H9 (cell line): ENCODE results near the gene DRD4. TPM values are rescaled to one million over a fixed set of nuclear protein-coding genes. Genes with fewer than 3 reads are reported as not detected.

Experiments
- DNase-seq: peaks from one replicate; pipeline ENCODE4 v3.0.0-alpha.2; 2017
- H2AFZ ChIP-seq: one replicate; pipeline ENCODE4 v1.6.1; 2013; ENCODE audit warnings: mild to moderate bottlenecking, low read length, control low read depth, moderate library complexity
- H2AK5ac ChIP-seq: 2 replicates; pipeline ENCODE4 v1.6.1; 2013; ENCODE audit warnings: low read length, control low read depth, mixed read lengths; ENCODE audit not compliant: insufficient read length
- H2BK120ac ChIP-seq: one replicate; pipeline ENCODE4 v1.6.1; 2013; ENCODE audit warnings: low read depth, mild to moderate bottlenecking, low read length, control low read depth, inconsistent platforms; ENCODE audit not compliant: poor library complexity, severe bottlenecking
- H2BK12ac ChIP-seq: 2 replicates; pipeline ENCODE4 v1.6.1; 2013; ENCODE audit warnings: low read length, control low read depth, mixed read lengths, low read depth; ENCODE audit not compliant: insufficient read length
- H2BK15ac ChIP-seq: 2 replicates; pipeline ENCODE4 v1.6.1; 2013; ENCODE audit warnings: low read depth, low read length, control low read depth
- H2BK20ac ChIP-seq: one replicate; pipeline ENCODE4 v1.6.1; 2013; ENCODE audit warnings: low read depth, mild to moderate bottlenecking, low read length, control low read depth, inconsistent platforms; ENCODE audit not compliant: poor library complexity, severe bottlenecking
- H2BK5ac ChIP-seq: 2 replicates; pipeline ENCODE4 v1.6.1; 2013; ENCODE audit warnings: low read length, control low read depth, mixed read lengths; ENCODE audit not compliant: insufficient read length
- H3K14ac ChIP-seq: 2 replicates; pipeline ENCODE4 v1.6.1; 2013; ENCODE audit warnings: low read length, control low read depth; ENCODE audit not compliant: insufficient read depth
- H3K18ac ChIP-seq: 2 replicates; pipeline ENCODE4 v1.6.1; 2013; ENCODE audit warnings: low read depth, mild to moderate bottlenecking, mixed read lengths, low read length, control low read depth; ENCODE audit not compliant: insufficient read length
- H3K23ac ChIP-seq: 2 replicates; pipeline ENCODE4 v1.6.1; 2013; ENCODE audit warnings: low read length, control low read depth, mixed read lengths, low read depth; ENCODE audit not compliant: insufficient read length
- H3K23me2 ChIP-seq: 2 replicates; pipeline ENCODE4 v1.6.1; 2013; ENCODE audit warnings: low read depth, mild to moderate bottlenecking, mixed read lengths, low read length, control low read depth; ENCODE audit not compliant: insufficient read length, poor library complexity, severe bottlenecking
- H3K27ac ChIP-seq: 2 replicates; pipeline ENCODE4 v1.5.1; 2013; ENCODE audit warnings: low read length, control low read depth, mixed read lengths, low read depth; ENCODE audit not compliant: insufficient read length
- H3K27me3 ChIP-seq: 2 replicates; pipeline ENCODE4 v1.6.1; 2013; ENCODE audit warnings: low read length, control low read depth, inconsistent platforms; ENCODE audit not compliant: insufficient read depth
- H3K4ac ChIP-seq: 2 replicates; pipeline ENCODE4 v1.6.1; 2013; ENCODE audit warnings: low read depth, mild to moderate bottlenecking, control low read depth, inconsistent platforms, low read length, moderate library complexity
- H3K4me1 ChIP-seq: 2 replicates; pipeline ENCODE4 v1.6.1; 2013; ENCODE audit warnings: low read length, control low read depth, inconsistent platforms; ENCODE audit not compliant: insufficient read depth
- H3K4me2 ChIP-seq: 2 replicates; pipeline ENCODE4 v1.6.1; 2013; ENCODE audit warnings: low read length, control low read depth, mixed read lengths; ENCODE audit not compliant: insufficient read length, insufficient read depth
- H3K56ac ChIP-seq: 2 replicates; pipeline ENCODE4 v1.6.1; 2013; ENCODE audit warnings: low read depth, mild to moderate bottlenecking, mixed read lengths, low read length, control low read depth; ENCODE audit not compliant: insufficient read length
- H3K79me1 ChIP-seq: 2 replicates; pipeline ENCODE4 v1.6.1; 2013; ENCODE audit warnings: low read depth, mild to moderate bottlenecking, moderate library complexity, low read length, control low read depth, inconsistent platforms; ENCODE audit not compliant: insufficient read depth, poor library complexity, severe bottlenecking
- H3K79me2 ChIP-seq: 2 replicates; pipeline ENCODE4 v1.6.1; 2013; ENCODE audit warnings: low read length, control low read depth, inconsistent platforms; ENCODE audit not compliant: insufficient read depth
- H3K9ac ChIP-seq: 2 replicates; pipeline ENCODE4 v1.6.1; 2013; ENCODE audit warnings: low read length, control low read depth, mixed read lengths; ENCODE audit not compliant: insufficient read length; ENCODE audit errors: extremely low read depth
- H3K9me3 ChIP-seq: one replicate; pipeline ENCODE4 v1.6.1; 2013; ENCODE audit warnings: low read depth, low read length, inconsistent platforms; ENCODE audit not compliant: control insufficient read depth
- H3T11ph ChIP-seq: one replicate; pipeline ENCODE4 v1.6.1; 2013; ENCODE audit warnings: mild to moderate bottlenecking, low read length, control low read depth, inconsistent platforms
- H4K20me1 ChIP-seq: one replicate; pipeline ENCODE4 v1.6.1; 2013; ENCODE audit not compliant: control insufficient read depth, insufficient read length, insufficient read depth
- H4K5ac ChIP-seq: 2 replicates; pipeline ENCODE4 v1.6.1; 2013; ENCODE audit warnings: low read depth, mild to moderate bottlenecking, mixed read lengths, low read length, control low read depth; ENCODE audit not compliant: insufficient read length
- H4K8ac ChIP-seq: replicated peaks from 2 replicates; pipeline ENCODE4 v1.6.1; 2013; ENCODE audit warnings: low read length, control low read depth, mixed read lengths, low read depth; ENCODE audit not compliant: insufficient read length
- H4K91ac ChIP-seq: 2 replicates; pipeline ENCODE4 v1.6.1; 2013; ENCODE audit warnings: low read depth, mild to moderate bottlenecking, moderate library complexity, mixed read lengths, low read length, control low read depth; ENCODE audit not compliant: insufficient read length
- H3K27ac Mint-ChIP-seq, 3 experiments: 2 replicates in 2 of 3; 3 replicates in 1 of 3; pipeline ENCODE4 v1.8.0; 2020 to 2021; ENCODE audit warnings: mixed read lengths in 3 of 3, mild to moderate bottlenecking in 1 of 3, moderate library complexity in 1 of 3
- H3K27me3 Mint-ChIP-seq: 2 replicates; pipeline ENCODE4 v1.8.0; 2021; ENCODE audit warnings: low read depth, mild to moderate bottlenecking, moderate library complexity, mixed read lengths
- H3K36me3 Mint-ChIP-seq, 3 experiments: 2 replicates in 2 of 3; 3 replicates in 1 of 3; pipeline ENCODE4 v1.8.0; 2020 to 2021; ENCODE audit warnings: low read depth in 3 of 3, mixed read lengths in 3 of 3; ENCODE audit not compliant: insufficient read depth in 1 of 3
- H3K4me1 Mint-ChIP-seq, 2 experiments: 2 replicates each; pipeline ENCODE4 v1.8.0; 2020; ENCODE audit warnings: mixed read lengths in 2 of 2
- H3K4me3 Mint-ChIP-seq, 2 experiments: 2 replicates in 1 of 2; 3 replicates in 1 of 2; pipeline ENCODE4 v1.8.0; 2020 to 2021; ENCODE audit warnings: mild to moderate bottlenecking in 2 of 2, mixed read lengths in 2 of 2, moderate library complexity in 1 of 2
- H3K9me3 Mint-ChIP-seq, 2 experiments: 2 replicates in 1 of 2; 3 replicates in 1 of 2; pipeline ENCODE4 v1.8.0; 2020; ENCODE audit warnings: mild to moderate bottlenecking in 2 of 2, mixed read lengths in 2 of 2, moderate library complexity in 1 of 2
- WGBS: extraction: QIAGEN DNeasy Blood & Tissue Kit; methylation state at CpG from one replicate; pipeline ENCODE4 v1.1.7; 2013; ENCODE audit warnings: missing lambda C conversion rate, low lambda C conversion rate, mixed read lengths; ENCODE audit not compliant: insufficient read length; ENCODE audit errors: extremely low coverage; 5-methylcytosine and 5-hydroxymethylcytosine counted together
- total RNA-seq: library from RNA; stranded (reverse); gene quantifications from 2 replicates; pipeline ENCODE4 v1.2.1, GENCODE V29; 2021
- TF ChIP-seq, protein P1 (sequence below): fragments of 200-600 bp; sonication (generic); conservative IDR thresholded peaks from 3 replicates; pipeline ENCODE4 v1.8.0; 2021; ENCODE audit warnings: antibody characterized with exemption, mild to moderate bottlenecking

Gene DRD4
- total RNA-seq, 1 experiment from 2014 or later = 6.8 TPM

DNA sequence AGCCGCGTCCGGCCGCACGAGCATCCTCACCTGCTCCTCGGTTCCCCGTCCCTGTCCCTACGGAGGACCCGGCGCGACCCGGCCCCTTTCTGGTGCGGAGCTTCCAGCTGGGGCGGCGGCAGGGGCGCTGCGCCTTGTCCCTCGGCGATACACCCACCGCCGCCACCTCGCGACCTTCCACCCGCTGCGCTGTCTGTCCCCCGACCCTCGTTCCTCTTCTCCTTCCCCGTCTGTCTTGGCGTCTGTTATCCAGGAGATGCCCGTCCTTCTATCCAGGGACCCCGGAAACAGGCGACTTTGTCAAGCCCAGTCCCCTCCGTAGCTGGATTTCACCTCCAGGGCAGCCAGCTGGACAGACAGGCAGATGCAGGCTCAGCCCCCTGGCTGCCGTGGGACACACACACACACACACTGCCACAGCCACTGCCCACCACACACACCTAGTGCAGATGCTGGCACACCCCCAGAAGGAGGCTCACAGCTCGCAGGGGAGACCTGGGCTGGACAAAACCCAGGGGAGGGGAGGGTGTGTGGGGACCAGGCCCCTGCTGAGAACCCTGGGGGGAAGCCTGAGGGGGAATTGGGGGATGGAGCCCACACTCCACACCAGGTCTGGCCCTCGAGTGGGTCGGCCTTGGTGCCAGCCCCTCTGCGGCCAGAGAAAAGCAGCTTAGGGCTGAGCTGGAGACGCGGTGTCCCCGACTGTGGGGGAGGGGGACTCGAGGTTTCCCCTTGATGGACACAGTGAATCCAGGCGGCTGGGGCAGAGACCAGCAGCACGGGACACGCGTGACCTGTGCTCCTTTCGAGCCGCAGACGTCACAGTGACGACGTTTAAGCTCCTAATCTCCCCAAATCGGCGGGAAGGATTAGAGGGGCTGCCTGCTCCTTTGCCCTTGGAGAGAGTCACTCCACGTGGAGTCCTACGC, 788 bp downstream of the DRD4 start:
- Histone ChIP-seq H3K56ac (no peak overlapping the region), H3K18ac (peak overlapping the region; percentile 39), H3K23ac (no peak overlapping the region), H3K4me1 (no peaks in the 10 kb centered on the region; the same call in 1 of the 2 replicates), H3K79me2 (no peaks in the 10 kb centered on the region), H3K79me1 (no peaks in the 10 kb centered on the region), H2AFZ (no peak overlapping the region), H3K23me2 (peaks cover 19% of the 10 kb centered on the region), H4K5ac (no peak overlapping the region), H3T11ph (no peak overlapping the region), H4K8ac (no peak overlapping the region), H4K20me1 (no peaks in the 10 kb centered on the region), H2AK5ac (no peak overlapping the region), H2BK5ac (no peak overlapping the region), H3K14ac (peak overlapping the region; percentile 73; the same call in 1 of the 2 replicates), H3K4me2 (peak overlapping the region; percentile 33), H2BK15ac (no peak overlapping the region), H2BK12ac (no peak overlapping the region), H2BK120ac (no peak overlapping the region), H3K4ac (no peak overlapping the region; the same call in 1 of the 2 replicates), H3K27me3 (peaks cover 33% of the 10 kb centered on the region), H3K9me3 (no peaks in the 10 kb centered on the region), H2BK20ac (no peak overlapping the region), H4K91ac (no peak overlapping the region), H3K27ac (no peak overlapping the region), H3K9ac (no peak overlapping the region)
- TF ChIP-seq, protein P1, sequence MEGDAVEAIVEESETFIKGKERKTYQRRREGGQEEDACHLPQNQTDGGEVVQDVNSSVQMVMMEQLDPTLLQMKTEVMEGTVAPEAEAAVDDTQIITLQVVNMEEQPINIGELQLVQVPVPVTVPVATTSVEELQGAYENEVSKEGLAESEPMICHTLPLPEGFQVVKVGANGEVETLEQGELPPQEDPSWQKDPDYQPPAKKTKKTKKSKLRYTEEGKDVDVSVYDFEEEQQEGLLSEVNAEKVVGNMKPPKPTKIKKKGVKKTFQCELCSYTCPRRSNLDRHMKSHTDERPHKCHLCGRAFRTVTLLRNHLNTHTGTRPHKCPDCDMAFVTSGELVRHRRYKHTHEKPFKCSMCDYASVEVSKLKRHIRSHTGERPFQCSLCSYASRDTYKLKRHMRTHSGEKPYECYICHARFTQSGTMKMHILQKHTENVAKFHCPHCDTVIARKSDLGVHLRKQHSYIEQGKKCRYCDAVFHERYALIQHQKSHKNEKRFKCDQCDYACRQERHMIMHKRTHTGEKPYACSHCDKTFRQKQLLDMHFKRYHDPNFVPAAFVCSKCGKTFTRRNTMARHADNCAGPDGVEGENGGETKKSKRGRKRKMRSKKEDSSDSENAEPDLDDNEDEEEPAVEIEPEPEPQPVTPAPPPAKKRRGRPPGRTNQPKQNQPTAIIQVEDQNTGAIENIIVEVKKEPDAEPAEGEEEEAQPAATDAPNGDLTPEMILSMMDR = no peak
- Mint-ChIP-seq H3K4me3 (peak overlapping the region; percentile 66 to 80), H3K9me3 (no peaks in the 10 kb centered on the region; a peak in 2 of 5 replicates), H3K4me1 (peaks cover 18 to 28% of the 10 kb centered on the region in 2 experiments), H3K27ac (no peak overlapping the region; a peak in 1 of 7 replicates), H3K36me3 (peaks cover 0 to 14% (median 0%) of the 10 kb centered on the region in 3 experiments; a peak in 3 of 7 replicates), H3K27me3 (peaks cover 56% of the 10 kb centered on the region)
- no CpG with 5 or more reads among the region's 55 CpGs for WGBS
- DNase-seq = no peak
